ENCODE data around the gene BOD1L1.
"Not testable (repeated sequence)": the region's sequence is repeated elsewhere in the genome, so short reads cannot be mapped to it uniquely, and the experiment has no call there.

BOD1L1 gene

DNA sequence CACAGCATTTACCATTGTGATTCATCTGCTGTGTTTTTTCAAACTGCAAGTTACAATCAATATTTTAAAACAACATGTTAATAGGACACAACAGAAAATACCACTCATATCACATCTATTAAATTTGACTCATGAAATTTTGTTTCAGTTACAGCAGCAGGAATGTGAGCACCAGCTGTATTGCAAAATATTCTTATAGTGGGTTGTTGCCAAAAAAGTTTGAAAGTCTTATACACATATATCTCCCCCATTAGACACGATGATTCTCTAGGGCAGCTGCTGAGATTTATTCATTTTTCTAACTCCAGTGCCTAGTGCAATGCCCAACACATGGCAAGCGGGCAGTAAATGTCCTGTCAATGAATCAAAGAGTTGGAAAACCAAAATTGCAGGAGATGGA is 56.6 kb downstream of the BOD1L1 start:
- TF ChIP-seq CTCF (IDR thresholded peaks at IDR 0.05; ENCODE audit: extremely low read depth, insufficient read depth, missing control alignments), result no peak
- in situ Hi-C loops (cut with MboI; ENCODE audit: low pct_unique_long_range_greater_than_20kb, low sequenced_read_pairs, unreplicated experiment), result no loop called here
- no peak for DNase-seq (ENCODE audit: low spot score)

- in situ Hi-C loops (cut with MboI; ENCODE audit: low pct_unique_long_range_greater_than_20kb, low sequenced_read_pairs, unreplicated experiment), result no loop called here
- TF ChIP-seq CTCF (IDR thresholded peaks at IDR 0.05; ENCODE audit: extremely low read depth, insufficient read depth, missing control alignments), result no peak
- DNase-seq (ENCODE audit: low spot score), result no peak
These were observed 60.4 kb downstream of the BOD1L1 start for GRCh38 chr4:13567125-13567524.

DNA sequence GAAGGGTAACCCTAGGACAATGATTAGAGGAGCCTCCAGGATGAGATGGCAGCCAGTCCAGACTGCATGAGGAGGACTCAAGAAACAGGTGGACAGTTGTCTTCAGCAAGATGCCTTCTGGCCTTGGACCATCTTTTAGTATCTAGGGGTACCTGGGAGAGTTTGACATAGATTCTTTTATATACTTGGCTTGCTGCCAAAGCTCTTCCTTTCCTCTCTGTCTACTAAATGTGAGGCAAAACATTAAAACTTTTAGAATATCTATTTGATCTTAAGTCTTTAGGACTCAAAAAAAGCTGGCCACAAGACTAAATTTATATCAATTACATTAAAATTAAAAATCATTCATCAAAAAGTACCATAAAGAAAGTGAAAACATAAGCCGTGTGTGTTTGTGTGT is 64.6 kb downstream of the BOD1L1 start:
- no peak for DNase-seq (ENCODE audit: low spot score)
- in situ Hi-C loops (cut with MboI; ENCODE audit: low pct_unique_long_range_greater_than_20kb, low sequenced_read_pairs, unreplicated experiment), result no loop called here
- TF ChIP-seq CTCF (IDR thresholded peaks at IDR 0.05; ENCODE audit: extremely low read depth, insufficient read depth, missing control alignments), result no peak

DNA sequence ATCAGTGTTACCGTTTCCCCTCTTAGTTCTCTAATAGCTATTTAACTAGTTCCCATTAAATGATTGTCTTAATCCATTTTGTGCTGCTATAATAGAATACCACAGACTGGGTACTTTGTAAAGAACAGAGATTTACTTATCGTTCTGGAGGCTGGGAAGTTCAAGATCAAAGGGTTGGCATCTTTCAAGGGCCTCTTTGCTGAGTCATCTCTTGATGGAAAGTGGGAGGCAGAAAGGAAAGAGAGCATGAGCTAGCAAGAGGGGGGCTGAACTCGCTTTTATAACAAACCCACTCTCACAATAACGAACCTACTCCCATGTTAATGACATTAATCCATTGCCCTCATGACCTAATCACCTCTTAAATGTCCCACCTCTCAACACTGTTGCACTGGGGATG is 65.9 kb downstream of the BOD1L1 start:
- no peak for TF ChIP-seq CTCF (IDR thresholded peaks at IDR 0.05; ENCODE audit: extremely low read depth, insufficient read depth, missing control alignments)
- in situ Hi-C loops (cut with MboI; ENCODE audit: low pct_unique_long_range_greater_than_20kb, low sequenced_read_pairs, unreplicated experiment), result no loop called here
- no peak for DNase-seq (ENCODE audit: low spot score)

GRCh38 chr4:13560111-13560510 is 67.4 kb downstream of the BOD1L1 start:
- in situ Hi-C loops (cut with MboI; ENCODE audit: low pct_unique_long_range_greater_than_20kb, low sequenced_read_pairs, unreplicated experiment); DNase-seq (ENCODE audit: low spot score): not testable (repeated sequence)

- in situ Hi-C loops (cut with MboI; ENCODE audit: low pct_unique_long_range_greater_than_20kb, low sequenced_read_pairs, unreplicated experiment), result no loop called here
- TF ChIP-seq CTCF (IDR thresholded peaks at IDR 0.05; ENCODE audit: extremely low read depth, insufficient read depth, missing control alignments), result no peak
- DNase-seq (ENCODE audit: low spot score), result no peak
These were observed 68.1 kb downstream of the BOD1L1 start for GRCh38 chr4:13559413-13559812.

DNA sequence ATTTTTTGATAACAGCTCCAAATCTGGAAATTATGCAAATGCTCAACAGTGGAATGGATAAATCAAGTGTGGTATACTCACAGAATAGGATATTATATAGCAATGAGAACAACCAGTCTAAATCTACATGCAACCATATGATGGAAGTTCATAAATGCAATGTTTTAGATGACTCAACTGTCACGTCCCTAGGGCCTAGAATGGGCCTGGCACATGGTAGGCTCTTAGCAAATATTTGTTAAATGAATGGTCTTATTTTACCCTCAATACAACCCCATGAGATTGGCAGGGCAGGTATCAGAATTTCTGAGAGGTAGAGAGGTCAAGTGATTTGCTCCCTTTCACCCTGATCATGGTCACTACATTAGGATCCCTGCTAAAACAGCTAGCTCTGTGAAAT is 68.6 kb downstream of the BOD1L1 start:
- DNase-seq (ENCODE audit: low spot score), result no peak
- in situ Hi-C loops (cut with MboI; ENCODE audit: low pct_unique_long_range_greater_than_20kb, low sequenced_read_pairs, unreplicated experiment), result no loop called here
- no peak for TF ChIP-seq CTCF (IDR thresholded peaks at IDR 0.05; ENCODE audit: extremely low read depth, insufficient read depth, missing control alignments)

All from GM13977 (cell line).